ENCODE results near the gene EIF4E2. TPM values are rescaled to one million over a fixed set of nuclear protein-coding genes. Genes with fewer than 3 reads are reported as not detected.

The EIF4E2 gene
- total RNA-seq, 2 experiments from 2014 or later, result 45.9 to 46.0 TPM

GRCh38 chr2:232597362-232598079 is 47.0 kb downstream of the EIF4E2 start:
- POLR2A ChIA-PET, result no interaction called here
- Histone ChIP-seq H3K36me3 (ENCODE audit: insufficient read depth, low read length) (no peaks in the 10 kb centered on the region), H3K4me3 (ENCODE audit: low read length) (no peak overlapping the region), H3K27ac (ENCODE audit: low read depth in 1 of 2, low read length in 2 of 2) (no peak overlapping the region), H3K9me3 (ENCODE audit: control insufficient read depth in 1 of 2, insufficient read depth in 1 of 2, low read length in 2 of 2) (no peaks in the 10 kb centered on the region), H3K4me1 (ENCODE audit: insufficient read depth, low read length) (no peaks in the 10 kb centered on the region), H3K27me3 (ENCODE audit: control insufficient read depth in 1 of 2, insufficient read depth in 2 of 2, low read length in 2 of 2) (no peaks in the 10 kb centered on the region)
- Mint-ChIP-seq H3K4me1 (ENCODE audit: low read depth) (no peaks in the 10 kb centered on the region), H3K4me3 (no peak overlapping the region), H3K27ac (no peak overlapping the region), H3K27me3 (no peaks in the 10 kb centered on the region), H3K36me3 (ENCODE audit: low read depth) (no peaks in the 10 kb centered on the region), H3K9me3 (no peaks in the 10 kb centered on the region)
- CTCF ChIA-PET, result no interaction called here
- TF ChIP-seq CTCF (IDR thresholded peaks at IDR 0.05), result no peak
- ATAC-seq (ENCODE audit: poor library complexity), result no peak
- intact Hi-C loops (cut with DNase I, micrococcal nuclease), result no loop called here
- DNase-seq, result no peak

- Mint-ChIP-seq H3K27ac (no peak overlapping the region), H3K4me1 (ENCODE audit: low read depth) (no peaks in the 10 kb centered on the region), H3K27me3 (no peaks in the 10 kb centered on the region), H3K9me3 (no peaks in the 10 kb centered on the region), H3K36me3 (ENCODE audit: low read depth) (no peaks in the 10 kb centered on the region), H3K4me3 (no peak overlapping the region)
- no peak overlapping the region for H3K27ac ChIP-seq (ENCODE audit: low read depth in 1 of 2, low read length in 2 of 2)
- H3K36me3 ChIP-seq (ENCODE audit: insufficient read depth, low read length), result no peaks in the 10 kb centered on the region
- intact Hi-C loops (cut with DNase I, micrococcal nuclease), result no loop called here
- H3K4me3 ChIP-seq (ENCODE audit: low read length), result no peak overlapping the region
- ATAC-seq (ENCODE audit: poor library complexity), result no peak
- H3K27me3 ChIP-seq (ENCODE audit: control insufficient read depth in 1 of 2, insufficient read depth in 2 of 2, low read length in 2 of 2), result no peaks in the 10 kb centered on the region
- H3K9me3 ChIP-seq (ENCODE audit: control insufficient read depth in 1 of 2, insufficient read depth in 1 of 2, low read length in 2 of 2), result no peaks in the 10 kb centered on the region
- no peak for DNase-seq
- CTCF ChIA-PET, result no interaction called here
- POLR2A ChIA-PET, result no interaction called here
- TF ChIP-seq CTCF (IDR thresholded peaks at IDR 0.05), result no peak
- no peaks in the 10 kb centered on the region for H3K4me1 ChIP-seq (ENCODE audit: insufficient read depth, low read length)
Observed at GRCh38 chr2:232598293-232598692, 47.8 kb downstream of the EIF4E2 start.

- DNase-seq, result no peak
- no peaks in the 10 kb centered on the region for H3K4me1 Mint-ChIP-seq (ENCODE audit: low read depth)
- ChIA-PET POLR2A (no interaction called here), CTCF (no interaction called here)
- no peak overlapping the region for H3K27ac ChIP-seq (ENCODE audit: low read depth in 1 of 2, low read length in 2 of 2)
- H3K27ac Mint-ChIP-seq, result no peak overlapping the region
- no peaks in the 10 kb centered on the region for H3K36me3 ChIP-seq (ENCODE audit: insufficient read depth, low read length)
- no peaks in the 10 kb centered on the region for H3K27me3 Mint-ChIP-seq
- no peak overlapping the region for H3K4me3 Mint-ChIP-seq
- no peaks in the 10 kb centered on the region for H3K4me1 ChIP-seq (ENCODE audit: insufficient read depth, low read length)
- H3K27me3 ChIP-seq (ENCODE audit: control insufficient read depth in 1 of 2, insufficient read depth in 2 of 2, low read length in 2 of 2), result no peaks in the 10 kb centered on the region
- H3K9me3 ChIP-seq (ENCODE audit: control insufficient read depth in 1 of 2, insufficient read depth in 1 of 2, low read length in 2 of 2), result no peaks in the 10 kb centered on the region
- H3K4me3 ChIP-seq (ENCODE audit: low read length), result no peak overlapping the region
- intact Hi-C loops (cut with DNase I, micrococcal nuclease), result no loop called here
- H3K9me3 Mint-ChIP-seq, result no peaks in the 10 kb centered on the region
- TF ChIP-seq CTCF (IDR thresholded peaks at IDR 0.05), result no peak
- H3K36me3 Mint-ChIP-seq (ENCODE audit: low read depth), result no peaks in the 10 kb centered on the region
- ATAC-seq (ENCODE audit: poor library complexity), result no peak
Observed at GRCh38 chr2:232600053-232600773, 49.7 kb downstream of the EIF4E2 start.
